ENCODE measurements around the gene IL5RA.

- TF ChIP-seq, protein P1, sequence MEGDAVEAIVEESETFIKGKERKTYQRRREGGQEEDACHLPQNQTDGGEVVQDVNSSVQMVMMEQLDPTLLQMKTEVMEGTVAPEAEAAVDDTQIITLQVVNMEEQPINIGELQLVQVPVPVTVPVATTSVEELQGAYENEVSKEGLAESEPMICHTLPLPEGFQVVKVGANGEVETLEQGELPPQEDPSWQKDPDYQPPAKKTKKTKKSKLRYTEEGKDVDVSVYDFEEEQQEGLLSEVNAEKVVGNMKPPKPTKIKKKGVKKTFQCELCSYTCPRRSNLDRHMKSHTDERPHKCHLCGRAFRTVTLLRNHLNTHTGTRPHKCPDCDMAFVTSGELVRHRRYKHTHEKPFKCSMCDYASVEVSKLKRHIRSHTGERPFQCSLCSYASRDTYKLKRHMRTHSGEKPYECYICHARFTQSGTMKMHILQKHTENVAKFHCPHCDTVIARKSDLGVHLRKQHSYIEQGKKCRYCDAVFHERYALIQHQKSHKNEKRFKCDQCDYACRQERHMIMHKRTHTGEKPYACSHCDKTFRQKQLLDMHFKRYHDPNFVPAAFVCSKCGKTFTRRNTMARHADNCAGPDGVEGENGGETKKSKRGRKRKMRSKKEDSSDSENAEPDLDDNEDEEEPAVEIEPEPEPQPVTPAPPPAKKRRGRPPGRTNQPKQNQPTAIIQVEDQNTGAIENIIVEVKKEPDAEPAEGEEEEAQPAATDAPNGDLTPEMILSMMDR (IDR thresholded peaks at IDR 0.05 in 8 of 11, conservative IDR thresholded peaks at IDR 0.05 in 3 of 11): no peak
- no peak for TF ChIP-seq POLR2A (IDR thresholded peaks at IDR 0.05)
These were observed 78.8 kb downstream of the IL5RA start for GRCh38 chr3:3031326-3031725.

Measured in spleen (tissue), 7 donors.